Osteocyte (in vitro differentiated cells): ENCODE data around the gene EID2. TPM values are rescaled to one million over a fixed set of nuclear protein-coding genes. Genes with fewer than 3 reads are reported as not detected.
A peak's percentile ranks its signal among the peaks of the same experiment; 100 is the strongest.

Experiments
- DNase-seq: peaks from one replicate; pipeline ENCODE4 v3.0.0; 2021; ENCODE audit warnings: mixed read lengths; ENCODE audit not compliant: unreplicated experiment; ENCODE audit errors: extremely low spot score
- H3K27ac Mint-ChIP-seq: one replicate; pipeline ENCODE4 v1.8.0; 2021; ENCODE audit warnings: mild to moderate bottlenecking, mixed read lengths; ENCODE audit not compliant: unreplicated experiment
- H3K27me3 Mint-ChIP-seq: one replicate; pipeline ENCODE4 v1.8.0; 2021; ENCODE audit warnings: mixed read lengths; ENCODE audit not compliant: unreplicated experiment
- H3K36me3 Mint-ChIP-seq: one replicate; pipeline ENCODE4 v1.8.0; 2021; ENCODE audit warnings: mixed read lengths; ENCODE audit not compliant: unreplicated experiment
- H3K4me1 Mint-ChIP-seq: one replicate; pipeline ENCODE4 v1.8.0; 2021; ENCODE audit warnings: mixed read lengths; ENCODE audit not compliant: unreplicated experiment
- H3K4me3 Mint-ChIP-seq: one replicate; pipeline ENCODE4 v1.8.0; 2021; ENCODE audit warnings: mild to moderate bottlenecking, moderate library complexity, mixed read lengths; ENCODE audit not compliant: unreplicated experiment
- H3K9me3 Mint-ChIP-seq: one replicate; pipeline ENCODE4 v1.8.0; 2021; ENCODE audit warnings: mixed read lengths; ENCODE audit not compliant: unreplicated experiment
- CTCF ChIP-seq: fragments of 200-600 bp; sonication (generic); IDR thresholded peaks from 2 replicates; pipeline ENCODE4 v1.5.0; 2021; ENCODE audit warnings: antibody characterized with exemption, mild to moderate bottlenecking, moderate library complexity
- total RNA-seq: library from RNA; stranded (reverse); gene quantifications from 2 replicates; pipeline ENCODE4 v1.2.1, GENCODE V29; 2021

EID2 gene
- total RNA-seq, 1 donor from 2014 or later = 18.1 TPM

GRCh38 chr19:39509233-39509632, 30.7 kb downstream of the EID2 start:
- DNase-seq = no peak
- Mint-ChIP-seq H3K4me1 (peaks cover 9% of the 10 kb centered on the region), H3K9me3 (no peaks in the 10 kb centered on the region), H3K36me3 (no peaks in the 10 kb centered on the region), H3K4me3 (no peak overlapping the region), H3K27me3 (peaks cover 38% of the 10 kb centered on the region), H3K27ac (no peak overlapping the region)
- TF ChIP-seq CTCF = no peak

GRCh38 chr19:39508629-39509028, 31.3 kb downstream of the EID2 start:
- peaks cover 37% of the 10 kb centered on the region for H3K27me3 Mint-ChIP-seq
- no peak for DNase-seq
- H3K4me3 Mint-ChIP-seq = no peak overlapping the region
- H3K27ac Mint-ChIP-seq = no peak overlapping the region
- no peaks in the 10 kb centered on the region for H3K9me3 Mint-ChIP-seq
- H3K36me3 Mint-ChIP-seq = no peaks in the 10 kb centered on the region
- peaks cover 9% of the 10 kb centered on the region for H3K4me1 Mint-ChIP-seq
- no peak for TF ChIP-seq CTCF

- H3K4me1 Mint-ChIP-seq = peaks cover 15% of the 10 kb centered on the region
- peak overlapping the region; percentile 75 for H3K4me3 Mint-ChIP-seq
- DNase-seq = no peak
- no peak for TF ChIP-seq CTCF
- H3K27ac Mint-ChIP-seq = no peak overlapping the region
- no peaks in the 10 kb centered on the region for H3K9me3 Mint-ChIP-seq
- H3K27me3 Mint-ChIP-seq = peaks cover 37% of the 10 kb centered on the region
- no peaks in the 10 kb centered on the region for H3K36me3 Mint-ChIP-seq
Measured at GRCh38 chr19:39507715-39508364, 32.1 kb downstream of the EID2 start.

- DNase-seq = no peak
- no peaks in the 10 kb centered on the region for H3K9me3 Mint-ChIP-seq
- no peak for TF ChIP-seq CTCF
- no peak overlapping the region for H3K27ac Mint-ChIP-seq
- H3K4me3 Mint-ChIP-seq = peak overlapping the region; percentile 75
- peaks cover 35% of the 10 kb centered on the region for H3K27me3 Mint-ChIP-seq
- H3K36me3 Mint-ChIP-seq = no peaks in the 10 kb centered on the region
- peaks cover 15% of the 10 kb centered on the region for H3K4me1 Mint-ChIP-seq
Measured at GRCh38 chr19:39506944-39507714, 32.8 kb downstream of the EID2 start.

- DNase-seq = no peak
- H3K9me3 Mint-ChIP-seq = no peaks in the 10 kb centered on the region
- peak overlapping the region; percentile 34 for H3K4me3 Mint-ChIP-seq
- peaks cover 35% of the 10 kb centered on the region for H3K27me3 Mint-ChIP-seq
- TF ChIP-seq CTCF = no peak
- peaks cover 15% of the 10 kb centered on the region for H3K4me1 Mint-ChIP-seq
- H3K27ac Mint-ChIP-seq = no peak overlapping the region
- H3K36me3 Mint-ChIP-seq = no peaks in the 10 kb centered on the region
Measured at GRCh38 chr19:39506598-39506943, 33.4 kb downstream of the EID2 start.
